ENCODE measurements around the gene TNFRSF9.
"Not testable (repeated sequence)": the region's sequence is repeated elsewhere in the genome, so short reads cannot be mapped to it uniquely, and the experiment has no call there.

Gene TNFRSF9

DNA sequence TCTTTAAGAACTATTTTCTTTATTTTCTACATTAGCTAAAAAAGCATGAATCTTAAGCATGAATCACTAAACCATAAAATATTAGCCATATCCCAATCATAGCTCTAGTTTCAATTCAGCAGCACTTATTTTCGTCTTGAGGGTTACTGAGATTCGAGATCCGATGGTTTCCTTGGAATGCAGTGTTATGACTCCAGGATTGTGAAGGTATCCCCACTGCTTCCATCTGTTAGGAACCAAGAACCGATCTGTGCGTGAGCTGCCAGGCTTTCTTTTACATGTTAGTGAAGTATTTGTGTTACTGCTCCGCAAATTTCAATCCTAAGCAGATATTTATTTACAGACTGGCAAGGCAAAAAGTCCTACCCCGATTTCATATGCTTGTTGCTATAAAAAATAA lies 18.8 kb downstream of the TNFRSF9 start:
- TF ChIP-seq, protein P1, sequence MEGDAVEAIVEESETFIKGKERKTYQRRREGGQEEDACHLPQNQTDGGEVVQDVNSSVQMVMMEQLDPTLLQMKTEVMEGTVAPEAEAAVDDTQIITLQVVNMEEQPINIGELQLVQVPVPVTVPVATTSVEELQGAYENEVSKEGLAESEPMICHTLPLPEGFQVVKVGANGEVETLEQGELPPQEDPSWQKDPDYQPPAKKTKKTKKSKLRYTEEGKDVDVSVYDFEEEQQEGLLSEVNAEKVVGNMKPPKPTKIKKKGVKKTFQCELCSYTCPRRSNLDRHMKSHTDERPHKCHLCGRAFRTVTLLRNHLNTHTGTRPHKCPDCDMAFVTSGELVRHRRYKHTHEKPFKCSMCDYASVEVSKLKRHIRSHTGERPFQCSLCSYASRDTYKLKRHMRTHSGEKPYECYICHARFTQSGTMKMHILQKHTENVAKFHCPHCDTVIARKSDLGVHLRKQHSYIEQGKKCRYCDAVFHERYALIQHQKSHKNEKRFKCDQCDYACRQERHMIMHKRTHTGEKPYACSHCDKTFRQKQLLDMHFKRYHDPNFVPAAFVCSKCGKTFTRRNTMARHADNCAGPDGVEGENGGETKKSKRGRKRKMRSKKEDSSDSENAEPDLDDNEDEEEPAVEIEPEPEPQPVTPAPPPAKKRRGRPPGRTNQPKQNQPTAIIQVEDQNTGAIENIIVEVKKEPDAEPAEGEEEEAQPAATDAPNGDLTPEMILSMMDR (IDR thresholded peaks at IDR 0.05; ENCODE audit: control insufficient read depth, insufficient read depth, low read depth, low read length, missing control alignments), result no peak
- peak; percentile 62 for DNase-seq (ENCODE audit: low read depth)
- peak overlapping the region; percentile 29 for H3K4me3 ChIP-seq (ENCODE audit: control insufficient read depth, low read depth, low read length)

DNA sequence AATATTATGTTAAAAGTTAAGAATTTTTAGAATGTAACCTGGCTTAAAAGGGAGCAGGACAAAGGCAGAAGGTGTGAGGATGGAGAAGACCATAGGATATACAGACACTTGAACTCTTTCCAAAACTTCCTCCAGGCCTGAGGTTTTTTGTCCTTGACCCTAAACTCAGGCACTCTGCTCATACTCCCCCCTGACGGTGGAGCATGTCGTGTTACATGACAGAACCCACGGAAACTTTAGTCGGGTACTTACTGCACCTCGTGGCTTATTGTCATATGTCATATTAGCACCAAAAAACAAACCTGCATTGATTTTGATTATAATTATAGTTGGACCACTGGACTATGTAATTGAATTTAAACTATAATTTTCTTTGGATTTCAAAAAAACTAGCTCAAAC lies 20.8 kb downstream of the TNFRSF9 start:
- no peak for DNase-seq (ENCODE audit: low read depth)
- no peak overlapping the region for H3K4me3 ChIP-seq (ENCODE audit: control insufficient read depth, low read depth, low read length)
- TF ChIP-seq, protein P1 (IDR thresholded peaks at IDR 0.05; ENCODE audit: control insufficient read depth, insufficient read depth, low read depth, low read length, missing control alignments), result no peak

DNA sequence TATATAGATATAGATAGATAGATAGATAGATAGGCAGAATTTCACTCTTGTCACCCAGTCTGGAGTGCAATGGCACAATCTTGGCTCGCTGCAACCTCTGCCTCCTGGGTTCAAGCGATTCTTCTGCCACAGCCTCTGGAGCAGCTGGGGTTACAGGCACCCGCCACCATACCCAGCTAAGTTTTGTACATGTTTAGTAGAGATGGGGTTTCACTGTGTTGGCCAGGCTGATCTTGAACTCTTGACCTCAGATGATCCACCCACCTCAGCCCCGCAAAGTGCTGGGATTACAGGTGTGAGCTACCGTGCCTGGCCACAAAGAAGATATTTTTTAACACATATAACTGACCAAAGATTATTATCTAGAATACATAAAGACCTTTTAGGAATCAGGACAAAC lies 22.7 kb downstream of the TNFRSF9 start:
- not testable (repeated sequence) for DNase-seq (ENCODE audit: low read depth)

DNA sequence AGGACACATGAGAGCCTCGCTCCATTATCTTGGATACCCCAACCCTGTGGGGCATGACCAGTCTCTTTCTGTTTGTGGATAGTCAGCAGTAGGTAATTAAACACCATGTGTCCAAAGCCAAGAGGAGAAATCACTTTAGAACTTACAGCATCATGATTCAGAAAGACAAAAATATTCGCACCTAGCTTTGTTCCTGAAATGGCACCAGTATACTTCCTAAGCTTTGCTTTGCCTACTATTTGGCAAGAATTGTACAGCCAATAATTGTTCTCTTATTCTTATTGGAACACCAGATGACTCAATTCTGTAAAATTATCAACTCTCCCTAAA lies 24.2 kb downstream of the TNFRSF9 start:
- H3K4me3 ChIP-seq (ENCODE audit: control insufficient read depth, low read depth, low read length), result no peak overlapping the region
- TF ChIP-seq, protein P1 (IDR thresholded peaks at IDR 0.05; ENCODE audit: control insufficient read depth, insufficient read depth, low read depth, low read length, missing control alignments), result no peak
- DNase-seq (ENCODE audit: low read depth), result no peak

More for the DNA sequence above, 22.7 kb downstream of the TNFRSF9 start:
- not testable (repeated sequence) for H3K4me3 ChIP-seq (ENCODE audit: control insufficient read depth, low read depth, low read length)

DNA sequence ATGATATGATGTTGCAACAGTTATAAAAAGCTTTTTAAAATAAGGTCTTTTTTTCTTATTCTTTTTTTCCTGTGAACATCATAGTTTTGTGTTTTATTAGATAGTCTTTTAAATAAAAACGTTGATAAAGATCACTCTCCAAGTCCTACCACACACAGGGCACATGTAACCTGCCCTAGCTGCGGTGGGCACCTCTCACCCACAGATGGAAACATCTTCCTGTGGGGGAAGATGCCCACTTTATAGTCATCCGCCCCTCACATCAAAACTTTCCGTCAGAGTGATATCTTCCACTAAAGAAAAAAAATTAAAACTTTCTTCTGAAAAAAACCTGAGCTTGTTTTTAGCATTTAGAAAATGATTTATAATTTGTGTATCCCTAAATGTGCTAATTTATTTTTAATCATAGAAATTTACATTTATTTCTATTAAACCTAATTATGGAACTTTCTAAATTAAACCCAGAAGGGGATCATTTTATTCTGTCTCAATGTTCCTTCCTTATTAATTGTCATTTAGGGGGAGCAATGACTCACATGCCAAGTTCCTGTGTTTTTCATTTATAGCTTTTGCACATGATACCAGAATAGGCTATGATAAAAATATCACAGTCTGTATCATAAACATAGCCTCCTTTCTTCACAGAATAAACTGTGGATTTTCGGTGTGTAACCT lies 24.7 kb downstream of the TNFRSF9 start:
- no peak for DNase-seq (ENCODE audit: low read depth)
- TF ChIP-seq, protein P1 (IDR thresholded peaks at IDR 0.05; ENCODE audit: control insufficient read depth, insufficient read depth, low read depth, low read length, missing control alignments), result no peak
- no peak overlapping the region for H3K4me3 ChIP-seq (ENCODE audit: control insufficient read depth, low read depth, low read length)

DNA sequence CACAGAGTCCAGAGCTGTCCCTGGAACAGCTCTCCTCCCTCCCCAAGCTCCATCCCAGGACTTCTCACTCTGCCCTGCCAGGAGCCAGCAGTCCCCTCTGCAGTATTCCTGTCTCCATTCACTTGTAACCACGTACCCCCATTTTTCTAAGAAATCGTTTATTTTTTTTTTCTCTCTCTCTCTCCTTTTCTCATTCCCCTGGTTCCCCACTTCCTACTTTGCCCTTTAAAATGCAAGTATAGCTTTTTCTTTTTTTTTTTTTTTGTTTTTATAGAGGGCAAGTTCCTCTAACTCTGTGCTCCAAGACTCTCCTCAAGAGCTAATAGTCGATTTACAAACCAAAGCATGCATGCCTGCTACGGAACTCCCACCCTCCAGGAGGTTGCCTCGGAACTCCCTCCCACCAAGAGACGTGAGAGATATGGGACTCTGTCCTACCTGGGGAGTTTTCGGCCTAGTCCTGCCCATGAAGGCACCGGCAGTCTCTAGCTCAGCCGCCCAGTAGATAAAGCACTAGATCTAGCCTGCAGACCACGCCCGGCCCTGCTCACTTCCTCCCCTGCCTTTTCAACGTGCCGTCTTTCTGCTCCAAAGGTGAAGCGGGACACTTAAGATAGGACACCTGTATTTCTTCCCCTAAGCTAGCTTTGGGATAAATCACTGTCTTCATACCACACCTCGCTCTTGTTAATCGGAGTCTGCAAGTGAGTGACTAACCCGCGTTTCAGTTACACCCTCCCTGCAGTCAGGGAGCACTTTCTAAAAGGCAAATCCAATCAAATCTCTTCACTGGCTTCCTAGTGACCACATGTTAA lies 27.7 kb downstream of the TNFRSF9 start:
- DNase-seq (ENCODE audit: low read depth), result no peak
- TF ChIP-seq, protein P1 (IDR thresholded peaks at IDR 0.05; ENCODE audit: control insufficient read depth, insufficient read depth, low read depth, low read length, missing control alignments), result no peak
- no peak overlapping the region for H3K4me3 ChIP-seq (ENCODE audit: control insufficient read depth, low read depth, low read length)

DNA sequence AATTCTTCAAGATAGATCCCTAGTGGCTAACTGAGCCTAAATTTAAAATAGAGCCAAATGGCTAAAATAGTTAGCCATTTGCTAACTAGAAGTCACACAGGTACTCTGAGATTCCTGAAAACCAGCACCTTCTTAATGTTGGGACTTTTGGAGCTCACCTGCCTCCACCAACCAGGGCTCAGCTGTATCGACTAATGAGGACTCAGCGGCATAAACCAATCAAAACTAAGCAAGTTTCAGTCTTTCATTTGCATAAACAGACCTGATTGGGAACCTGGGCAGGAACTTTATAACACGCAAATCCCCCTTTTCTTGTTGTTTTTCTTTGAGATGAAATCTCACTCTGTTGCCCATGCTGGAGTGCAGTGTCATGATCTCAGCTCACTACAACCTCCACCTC lies 28.5 kb downstream of the TNFRSF9 start:
- DNase-seq (ENCODE audit: low read depth), result no peak
- no peak overlapping the region for H3K4me3 ChIP-seq (ENCODE audit: control insufficient read depth, low read depth, low read length)
- TF ChIP-seq, protein P1 (IDR thresholded peaks at IDR 0.05; ENCODE audit: control insufficient read depth, insufficient read depth, low read depth, low read length, missing control alignments), result no peak
